Measurements from ENCODE around the gene RBPJ. TPM values are rescaled to one million over a fixed set of nuclear protein-coding genes. Genes with fewer than 3 reads are reported as not detected.

RBPJ gene
- total and polyA plus RNA-seq, 2 of the 8 experiments (the other 6 are each of a cell fraction or from before 2014, with no cell fraction given) = 65.5 to 217 TPM

DNA sequence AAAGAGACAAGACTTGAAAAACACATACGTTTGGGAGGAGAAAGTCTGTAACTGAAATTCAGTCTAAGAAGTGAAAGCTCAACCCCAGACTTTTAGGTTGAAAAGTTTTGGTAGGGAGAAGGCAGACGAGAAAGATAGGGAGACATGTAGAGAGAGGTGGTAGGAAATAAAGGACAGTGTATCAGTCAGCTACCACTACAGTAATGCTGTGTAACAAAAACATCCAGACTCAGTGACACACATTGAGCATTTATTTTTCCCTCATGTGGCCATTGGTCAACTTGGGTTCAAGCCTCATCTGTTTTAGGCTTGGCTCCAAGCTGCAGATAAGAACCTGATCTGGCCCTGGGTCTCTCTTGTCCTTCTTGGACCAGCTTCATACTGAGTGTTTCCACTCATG, 142.6 kb downstream of the RBPJ start (continued):
- TF ChIP-seq HDAC2 (IDR thresholded peaks at IDR 0.05; ENCODE audit: borderline replicate concordance in 1 of 2, low read depth in 2 of 2, low read length in 2 of 2) = no peak
- no peak for TF ChIP-seq ZNF274 (IDR thresholded peaks at IDR 0.05; ENCODE audit: borderline replicate concordance, extremely low read depth, low read length)
- no peak for TF ChIP-seq EZH2 (IDR thresholded peaks at IDR 0.05; ENCODE audit: low read depth, low read length, severe bottlenecking)
- TF ChIP-seq TEAD4 (IDR thresholded peaks at IDR 0.05; ENCODE audit: low read depth, low read length) = no peak

Measured in H1 (cell line).